HG03565 (cell line): Measurements from ENCODE around the gene KPNA6.

Experiments used
- ATAC-seq: cut with Tn5 transposase; IDR thresholded peaks from one replicate; pipeline ENCODE4 v1.9.1; 2021; ENCODE audit warnings: mild to moderate bottlenecking, moderate library complexity; ENCODE audit not compliant: unreplicated experiment

Gene KPNA6

GRCh38 chr1:32186077-32186476, 78.2 kb downstream of the KPNA6 start:
- ATAC-seq = no peak

- ATAC-seq = no peak
These were observed 78.6 kb downstream of the KPNA6 start for GRCh38 chr1:32186491-32186890.

GRCh38 chr1:32187850-32188249, 80.0 kb downstream of the KPNA6 start:
- ATAC-seq = no peak

- ATAC-seq = no peak
These were observed 84.5 kb downstream of the KPNA6 start for GRCh38 chr1:32192220-32192948.

- no peak for ATAC-seq
These were observed 87.1 kb downstream of the KPNA6 start for GRCh38 chr1:32194984-32195383.

DNA sequence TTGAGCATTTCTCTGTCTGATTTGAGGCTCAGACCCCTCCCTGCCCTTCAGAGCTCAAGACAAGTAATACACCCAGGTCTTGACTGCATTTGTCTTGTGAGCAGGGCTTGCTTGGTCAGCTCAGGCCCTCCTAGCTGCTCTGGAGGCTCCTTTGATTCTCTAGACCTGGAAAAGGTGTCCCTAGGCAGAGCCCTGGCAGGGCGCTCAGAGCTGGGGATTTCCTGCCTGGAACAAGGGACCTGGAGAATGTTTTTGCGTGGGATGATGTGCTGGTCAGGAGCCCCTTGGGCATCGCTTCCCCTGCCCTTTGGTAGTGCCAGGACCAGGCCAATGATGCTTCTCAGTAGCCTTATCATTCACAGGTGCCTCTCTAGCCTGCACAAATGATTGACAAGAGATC, 87.7 kb downstream of the KPNA6 start:
- no peak for ATAC-seq

GRCh38 chr1:32195972-32196823, 88.3 kb downstream of the KPNA6 start:
- no peak for ATAC-seq

DNA sequence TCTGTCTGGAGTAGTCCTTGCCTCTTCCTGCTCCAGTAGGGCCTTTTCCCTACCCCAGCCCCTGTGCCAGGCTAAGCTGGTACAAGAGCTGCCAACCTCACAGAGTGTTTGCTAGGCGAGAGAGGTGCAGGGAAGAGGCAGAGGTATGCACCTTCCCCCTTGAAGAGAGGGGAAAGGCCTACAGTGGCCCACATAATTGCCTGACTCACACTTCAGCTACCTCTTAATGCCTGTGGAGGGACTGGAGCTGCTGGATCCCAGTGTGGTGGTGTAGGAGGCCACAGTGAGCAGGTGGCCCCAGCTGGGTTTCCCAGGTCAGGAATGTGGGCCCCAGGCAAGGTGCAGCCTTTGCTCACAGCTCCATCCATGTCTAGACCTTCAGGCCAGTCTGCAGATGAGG, 89.2 kb downstream of the KPNA6 start:
- no peak for ATAC-seq

DNA sequence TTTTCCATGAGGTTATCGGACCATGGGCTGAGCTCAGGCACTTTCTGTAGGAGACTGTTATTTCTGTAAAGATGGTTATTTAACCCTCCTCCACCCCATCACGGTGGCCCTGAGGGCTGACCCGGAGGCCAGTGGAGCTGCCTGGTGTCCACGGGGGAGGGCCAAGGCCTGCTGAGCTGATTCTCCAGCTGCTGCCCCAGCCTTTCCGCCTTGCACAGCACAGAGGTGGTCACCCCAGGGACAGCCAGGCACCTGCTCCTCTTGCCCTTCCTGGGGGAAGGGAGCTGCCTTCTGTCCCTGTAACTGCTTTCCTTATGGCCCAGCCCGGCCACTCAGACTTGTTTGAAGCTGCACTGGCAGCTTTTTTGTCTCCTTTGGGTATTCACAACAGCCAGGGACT, 90.0 kb downstream of the KPNA6 start:
- ATAC-seq = no peak

GRCh38 chr1:32198237-32199042, 90.6 kb downstream of the KPNA6 start:
- ATAC-seq = no peak

DNA sequence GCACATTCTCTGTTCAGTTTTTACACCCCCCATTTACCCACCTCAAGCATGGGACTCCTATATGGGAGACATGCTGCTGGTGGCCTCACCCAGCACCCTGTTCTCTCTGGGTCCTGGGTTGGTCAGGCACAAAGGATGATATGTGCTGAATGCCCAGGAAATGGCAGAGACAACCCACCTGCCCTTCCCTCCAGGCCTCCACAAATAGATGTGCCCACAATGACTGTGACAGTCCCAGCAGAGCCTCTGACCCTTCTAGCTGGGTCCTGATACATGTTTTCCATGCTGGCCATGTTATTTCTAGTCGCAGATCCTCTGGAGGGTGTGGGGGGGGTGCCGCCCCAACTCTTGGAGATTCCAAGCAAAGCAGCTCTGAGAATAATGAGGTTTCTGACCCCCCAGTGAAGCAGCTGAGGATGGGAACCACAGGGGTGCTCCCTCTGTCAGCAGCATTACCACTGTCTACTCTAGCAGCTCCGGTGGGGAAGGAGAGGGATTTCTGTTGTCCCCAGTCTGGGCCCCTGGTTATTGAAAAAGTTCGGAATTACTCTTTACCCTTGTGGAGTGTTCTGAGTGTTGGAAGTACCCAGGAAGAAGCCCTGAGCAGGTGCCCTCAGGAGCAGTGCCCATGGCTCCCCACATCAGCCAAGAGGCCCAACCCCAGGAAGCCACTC, 91.3 kb downstream of the KPNA6 start:
- no peak for ATAC-seq

- ATAC-seq = no peak
These were observed 91.8 kb downstream of the KPNA6 start for GRCh38 chr1:32199717-32200072.

- no peak for ATAC-seq
These were observed 92.6 kb downstream of the KPNA6 start, which contains the start of gene CCDC28B for GRCh38 chr1:32200226-32201010. Gene CCDC28B (plus strand): TSS chr1:32200595. CDS start chr1:32201936, 1,341 bp downstream.

DNA sequence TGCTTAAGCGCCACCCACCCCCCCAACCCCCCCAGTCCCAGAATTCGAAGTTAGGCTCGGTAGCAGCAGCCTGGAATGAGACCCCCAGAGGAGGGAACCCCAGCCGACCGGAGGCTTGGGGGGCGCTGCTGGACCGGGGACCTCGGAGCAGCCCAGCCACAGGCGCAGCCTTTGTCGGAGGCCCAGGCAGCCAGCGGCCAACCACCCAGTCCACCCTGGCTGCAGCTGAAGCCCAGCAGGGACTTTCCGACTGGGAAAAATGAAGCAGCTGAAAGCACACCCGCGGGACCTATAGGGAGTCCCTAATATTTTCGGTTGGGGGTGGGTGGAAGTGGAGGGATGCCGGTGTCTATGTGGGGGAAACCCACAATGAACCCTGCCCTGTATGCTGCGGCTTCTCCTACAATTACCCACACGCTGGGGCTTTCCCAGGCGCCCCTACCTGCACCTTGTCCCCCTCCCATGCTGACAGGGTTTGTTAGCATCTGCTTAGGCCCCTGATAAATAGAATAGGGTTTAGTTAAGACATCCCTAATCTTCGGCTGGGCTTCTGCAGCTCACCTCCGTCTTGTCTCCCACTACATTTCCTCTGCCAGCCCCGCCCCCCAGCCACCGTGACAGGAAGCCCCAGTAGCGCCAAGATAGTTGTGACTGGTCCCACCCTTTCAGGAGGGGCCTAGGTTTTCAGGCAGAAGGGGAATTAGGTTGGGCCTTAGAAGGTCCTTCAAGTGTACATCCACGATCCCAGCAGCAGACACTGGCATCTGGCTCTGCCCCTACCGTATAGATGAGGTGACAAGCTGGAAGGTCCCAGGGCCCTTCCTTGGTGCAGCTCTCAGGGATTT, 93.4 kb downstream of the KPNA6 start:
- ATAC-seq = no peak

DNA sequence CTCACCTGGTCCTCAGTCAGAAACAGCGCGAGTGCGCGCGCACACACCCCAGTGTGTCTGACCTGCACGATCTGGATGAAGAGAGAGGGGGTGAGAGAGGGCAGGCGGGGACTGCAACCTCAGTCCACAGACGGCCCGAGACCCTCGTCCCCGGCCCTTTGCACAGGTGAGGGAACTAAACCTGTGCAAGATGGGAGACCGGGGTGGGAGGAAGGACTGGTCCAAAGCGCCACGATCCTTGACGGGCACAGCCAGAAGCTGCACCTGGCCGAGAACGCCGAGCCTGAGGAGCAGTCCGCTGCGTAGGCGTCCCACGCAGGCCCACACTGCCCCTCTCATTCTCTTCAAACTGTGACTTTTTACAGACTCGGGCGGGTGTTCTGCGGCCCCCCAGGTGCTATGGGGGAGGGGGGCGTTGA, 97.1 kb downstream of the KPNA6 start:
- no peak for ATAC-seq

DNA sequence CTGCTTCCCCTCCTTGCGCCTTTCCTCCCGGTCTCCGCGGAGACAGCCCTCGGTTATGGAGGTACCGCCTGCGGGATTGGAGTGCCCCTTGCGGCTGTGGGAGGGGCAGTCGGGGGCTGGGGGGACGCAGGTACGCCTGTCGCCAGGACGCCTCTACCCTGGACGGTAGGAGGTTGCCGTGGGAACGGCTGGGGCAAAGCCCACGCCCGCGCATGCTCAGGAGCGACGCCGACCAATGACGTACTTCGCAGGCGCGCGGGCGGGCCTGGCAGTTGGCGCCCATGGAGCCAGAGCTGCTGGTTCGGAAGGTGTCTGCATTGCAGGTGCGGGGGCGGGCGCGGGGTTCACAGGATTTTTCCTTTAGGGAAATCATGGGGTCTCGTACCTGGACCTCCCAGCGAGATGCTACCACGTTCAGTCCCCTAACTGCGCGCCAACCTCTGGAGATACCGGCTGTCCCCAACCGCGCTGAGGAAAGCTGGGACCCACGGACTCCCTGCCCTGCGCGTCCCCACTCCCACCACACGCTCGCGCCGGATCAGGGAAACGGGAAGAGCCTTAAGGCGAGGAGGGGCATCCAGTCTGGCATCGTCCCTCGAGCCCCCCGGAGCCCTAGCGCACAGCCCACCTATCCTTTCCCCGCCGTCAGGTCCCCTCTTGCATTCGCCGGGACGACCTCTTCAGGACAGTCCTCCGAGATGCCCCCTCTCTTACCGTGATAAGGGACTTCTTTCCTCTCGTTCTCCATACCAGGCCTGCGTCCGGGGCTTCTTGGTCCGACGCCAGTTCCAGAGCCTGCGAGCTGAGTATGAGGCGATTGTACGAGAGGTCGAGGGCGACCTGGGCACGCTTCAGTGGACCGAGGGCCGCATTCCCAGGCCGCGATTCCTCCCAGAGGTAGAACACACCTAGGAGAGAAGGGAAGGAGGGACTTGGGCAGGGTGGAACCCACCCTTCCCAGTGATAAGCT, 97.8 kb downstream of the KPNA6 start, which contains the start of gene IQCC:
TSS of gene IQCC (plus strand) at position 271 of the 970 bp plus-strand sequence. CDS start at position 282, 11 bp downstream.
- peak; percentile 60 for ATAC-seq

DNA sequence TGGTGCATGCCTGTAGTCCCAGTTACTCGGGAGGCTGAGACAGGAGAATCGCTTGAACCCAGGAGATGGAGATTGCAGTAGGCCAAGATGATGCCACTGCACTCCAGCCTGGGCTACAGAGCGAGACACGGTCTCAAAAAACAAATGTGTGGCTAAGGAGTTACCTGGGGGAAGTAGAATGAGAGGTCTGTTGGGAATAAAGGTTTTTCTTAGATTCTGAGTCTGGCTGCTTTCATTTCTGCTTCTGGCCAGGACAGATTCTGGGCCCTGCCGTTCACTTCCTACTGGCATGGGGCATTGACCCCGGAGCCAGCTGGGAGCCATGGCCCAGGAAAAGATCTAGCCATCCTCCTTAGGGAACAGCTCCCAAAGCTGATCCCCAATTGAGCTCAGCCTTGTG, 100.6 kb downstream of the KPNA6 start:
- ATAC-seq = no peak

- ATAC-seq = no peak
These were observed 101.1 kb downstream of the KPNA6 start, which contains the start of gene DCDC2B for GRCh38 chr1:32208891-32209328. Gene DCDC2B (plus strand): TSS chr1:32209089. CDS start chr1:32209094, 5 bp downstream.
